ENCODE results near the gene PHC2.

GRCh38 chr1:33396188-33397124 lies 34.4 kb downstream of the PHC2 start:
- TF ChIP-seq CTCF (IDR thresholded peaks at IDR 0.05; ENCODE audit: insufficient read depth, low read length, poor library complexity, severe bottlenecking) (no peak), EZH2phosphoT487 (conservative IDR thresholded peaks at IDR 0.05; ENCODE audit: low read length) (no peak)
